ENCODE measurements around the gene CREG2. TPM values are rescaled to one million over a fixed set of nuclear protein-coding genes. Genes with fewer than 3 reads are reported as not detected.

CREG2 gene
- total and polyA plus RNA-seq, 2 donors (not counting 1 experiment from before 2014, with no cell fraction given), result 0.08 to 0.50 TPM

- H3K4me3 ChIP-seq (replicated peaks in 1 of 4; ENCODE audit: control extremely low read depth in 1 of 4, insufficient read depth in 1 of 4, low read depth in 3 of 4, low read length in 4 of 4), result no peak overlapping the region
- TF ChIP-seq CTCF (conservative IDR thresholded peaks at IDR 0.05 in 1 of 2, IDR thresholded peaks at IDR 0.05 in 1 of 2; ENCODE audit: low read depth in 1 of 2, low read length in 2 of 2) (no peak), EZH2 (IDR thresholded peaks at IDR 0.05; ENCODE audit: low read length, missing control alignments) (no peak)
- no peak overlapping the region for H3K27ac ChIP-seq (ENCODE audit: insufficient read depth, low read length)
- H4K20me1 ChIP-seq (ENCODE audit: control insufficient read depth, extremely low read depth, insufficient read depth, low read length), result no peaks in the 10 kb centered on the region
- peaks cover 8% of the 10 kb centered on the region for H3K27me3 ChIP-seq (ENCODE audit: control insufficient read depth, insufficient read depth, low read length)
- DNase-seq (ENCODE audit: low read depth in 2 of 2), result no peak
- H3K9me3 ChIP-seq (ENCODE audit: control insufficient read depth, insufficient read depth, low read depth, low read length), result no peaks in the 10 kb centered on the region
- no peaks in the 10 kb centered on the region for H3K36me3 ChIP-seq (ENCODE audit: control insufficient read depth, insufficient read depth, low read length)
- H2AFZ ChIP-seq (ENCODE audit: low read length), result no peak overlapping the region
- H3K4me2 ChIP-seq (ENCODE audit: extremely low read depth, insufficient read depth, low read length), result no peak overlapping the region
- H3K4me1 ChIP-seq (ENCODE audit: control insufficient read depth, extremely low read depth, insufficient read depth, low read length), result no peaks in the 10 kb centered on the region
- H3K9ac ChIP-seq (ENCODE audit: insufficient read depth, low read length), result no peak overlapping the region
- H3K79me2 ChIP-seq (ENCODE audit: control insufficient read depth, insufficient read depth, low read length), result no peaks in the 10 kb centered on the region
Observed at GRCh38 chr2:101371636-101372035, 15.7 kb downstream of the CREG2 start.

GRCh38 chr2:101369100-101369499 lies 18.2 kb downstream of the CREG2 start:
- TF ChIP-seq EZH2 (IDR thresholded peaks at IDR 0.05; ENCODE audit: low read length, missing control alignments), result no peak
- TF ChIP-seq CTCF (conservative IDR thresholded peaks at IDR 0.05 in 1 of 2, IDR thresholded peaks at IDR 0.05 in 1 of 2; ENCODE audit: low read depth in 1 of 2, low read length in 2 of 2), result no peak
- Histone ChIP-seq H2AFZ (ENCODE audit: low read length) (no peak overlapping the region), H3K36me3 (ENCODE audit: control insufficient read depth, insufficient read depth, low read length) (no peaks in the 10 kb centered on the region), H3K9ac (ENCODE audit: insufficient read depth, low read length) (no peak overlapping the region), H3K9me3 (ENCODE audit: control insufficient read depth, insufficient read depth, low read depth, low read length) (no peaks in the 10 kb centered on the region), H3K79me2 (ENCODE audit: control insufficient read depth, insufficient read depth, low read length) (no peaks in the 10 kb centered on the region), H3K27ac (ENCODE audit: insufficient read depth, low read length) (no peak overlapping the region), H3K27me3 (ENCODE audit: control insufficient read depth, insufficient read depth, low read length) (peaks cover 9% of the 10 kb centered on the region), H3K4me3 (replicated peaks in 1 of 4; ENCODE audit: control extremely low read depth in 1 of 4, insufficient read depth in 1 of 4, low read depth in 3 of 4, low read length in 4 of 4) (no peak overlapping the region), H4K20me1 (ENCODE audit: control insufficient read depth, extremely low read depth, insufficient read depth, low read length) (no peaks in the 10 kb centered on the region), H3K4me2 (ENCODE audit: extremely low read depth, insufficient read depth, low read length) (no peak overlapping the region), H3K4me1 (ENCODE audit: control insufficient read depth, extremely low read depth, insufficient read depth, low read length) (no peaks in the 10 kb centered on the region)
- DNase-seq (ENCODE audit: low read depth in 2 of 2), result no peak

DNA sequence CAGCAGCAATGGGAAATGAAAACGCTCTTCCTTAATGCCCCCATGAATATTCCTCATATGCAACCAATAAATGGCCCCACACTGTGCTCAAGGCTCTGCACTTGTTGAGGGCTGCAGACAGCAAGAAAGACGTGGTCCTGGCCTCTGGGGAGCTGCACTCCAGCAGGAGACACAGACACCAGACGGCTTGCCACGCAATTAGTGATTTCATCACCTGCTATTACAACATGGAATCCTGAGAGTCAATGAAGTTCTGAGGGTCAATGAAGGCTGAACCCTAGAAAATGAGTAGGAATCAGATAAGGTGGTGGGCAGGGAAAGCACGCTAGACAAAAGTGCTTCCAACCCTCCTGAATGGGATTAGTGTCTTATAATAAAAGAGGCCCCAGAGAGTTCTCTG lies 18.9 kb downstream of the CREG2 start:
- no peaks in the 10 kb centered on the region for H4K20me1 ChIP-seq (ENCODE audit: control insufficient read depth, extremely low read depth, insufficient read depth, low read length)
- no peaks in the 10 kb centered on the region for H3K79me2 ChIP-seq (ENCODE audit: control insufficient read depth, insufficient read depth, low read length)
- TF ChIP-seq CTCF (conservative IDR thresholded peaks at IDR 0.05 in 1 of 2, IDR thresholded peaks at IDR 0.05 in 1 of 2; ENCODE audit: low read depth in 1 of 2, low read length in 2 of 2), result no peak
- TF ChIP-seq EZH2 (IDR thresholded peaks at IDR 0.05; ENCODE audit: low read length, missing control alignments), result no peak
- no peak overlapping the region for H3K4me2 ChIP-seq (ENCODE audit: extremely low read depth, insufficient read depth, low read length)
- peaks cover 14% of the 10 kb centered on the region for H3K27me3 ChIP-seq (ENCODE audit: control insufficient read depth, insufficient read depth, low read length)
- no peak overlapping the region for H3K9ac ChIP-seq (ENCODE audit: insufficient read depth, low read length)
- no peaks in the 10 kb centered on the region for H3K36me3 ChIP-seq (ENCODE audit: control insufficient read depth, insufficient read depth, low read length)
- no peak overlapping the region for H2AFZ ChIP-seq (ENCODE audit: low read length)
- no peak overlapping the region for H3K4me3 ChIP-seq (replicated peaks in 1 of 4; ENCODE audit: control extremely low read depth in 1 of 4, insufficient read depth in 1 of 4, low read depth in 3 of 4, low read length in 4 of 4)
- no peaks in the 10 kb centered on the region for H3K9me3 ChIP-seq (ENCODE audit: control insufficient read depth, insufficient read depth, low read depth, low read length)
- no peak overlapping the region for H3K27ac ChIP-seq (ENCODE audit: insufficient read depth, low read length)
- no peaks in the 10 kb centered on the region for H3K4me1 ChIP-seq (ENCODE audit: control insufficient read depth, extremely low read depth, insufficient read depth, low read length)
- DNase-seq (ENCODE audit: low read depth in 2 of 2), result no peak

Measured in fibroblast of lung (primary cell).